HEK293T (cell line): Measurements from ENCODE around the gene NACC2.

Experiments used
- CTCF ChIA-PET: fragments of 350-600 bp; formaldehyde crosslinking; extraction: SDS; loops from one replicate; lab custom pipeline; 2021; ENCODE audit warnings: antibody characterized with exemption, inconsistent platforms; lab: Yijun Ruan, JAX
- POLR2A ChIA-PET: fragments of 350-600 bp; formaldehyde crosslinking; extraction: SDS; loops from one replicate; lab custom pipeline; 2020; ENCODE audit warnings: antibody characterized with exemption, inconsistent platforms; lab: Yijun Ruan, JAX
- DNase-seq: peaks from one replicate; pipeline ENCODE4 v3.0.0; 2012; ENCODE audit warnings: mixed read lengths; ENCODE audit errors: extremely low spot score
- ARNT ChIP-seq: fragments of 450-650 bp; IDR thresholded peaks from 2 replicates; pipeline ENCODE4 v1.6.1; 2017; ENCODE audit warnings: mild to moderate bottlenecking
- BHLHE40 ChIP-seq: fragments of 450-650 bp; IDR thresholded peaks from 2 replicates; pipeline ENCODE4 v1.6.1; 2016; ENCODE audit warnings: mild to moderate bottlenecking, moderate library complexity, borderline replicate concordance
- CTBP1 ChIP-seq: fragments of 450-650 bp; IDR thresholded peaks from 2 replicates; pipeline ENCODE4 v1.6.1; 2016; ENCODE audit warnings: borderline replicate concordance
- ELF4 ChIP-seq: fragments of 450-650 bp; IDR thresholded peaks from 2 replicates; pipeline ENCODE4 v1.6.1; 2017; ENCODE audit warnings: antibody characterized with exemption
- FOXA1 ChIP-seq: fragments of 450-650 bp; IDR thresholded peaks from 2 replicates; pipeline ENCODE4 v1.6.1; 2016; ENCODE audit warnings: mild to moderate bottlenecking
- FOXK2 ChIP-seq: fragments of 450-650 bp; IDR thresholded peaks from 2 replicates; pipeline ENCODE4 v1.6.1; 2016; ENCODE audit warnings: mild to moderate bottlenecking
- FOXM1 ChIP-seq: fragments of 450-650 bp; IDR thresholded peaks from 2 replicates; pipeline ENCODE4 v1.6.1; 2017; ENCODE audit warnings: mild to moderate bottlenecking, borderline replicate concordance
- HDGF ChIP-seq: fragments of 450-650 bp; IDR thresholded peaks from 2 replicates; pipeline ENCODE4 v1.6.1; 2017; ENCODE audit warnings: antibody characterized with exemption, borderline replicate concordance
- L3MBTL2 ChIP-seq: fragments of 450-650 bp; conservative IDR thresholded peaks from 2 replicates; pipeline ENCODE4 v1.6.1; 2016; ENCODE audit warnings: mild to moderate bottlenecking
- LEF1 ChIP-seq: fragments of 450-650 bp; IDR thresholded peaks from 2 replicates; pipeline ENCODE4 v1.6.1; 2017; ENCODE audit warnings: mild to moderate bottlenecking, borderline replicate concordance
- NFRKB ChIP-seq: fragments of 450-650 bp; IDR thresholded peaks from 2 replicates; pipeline ENCODE4 v1.6.1; 2016; ENCODE audit warnings: mild to moderate bottlenecking, moderate library complexity
- PKNOX1 ChIP-seq: fragments of 450-650 bp; IDR thresholded peaks from 2 replicates; pipeline ENCODE4 v1.6.1; 2016
- SP1 ChIP-seq: fragments of 450-650 bp; IDR thresholded peaks from 2 replicates; pipeline ENCODE4 v1.6.1; 2017
- SUZ12 ChIP-seq: fragments of 450-650 bp; IDR thresholded peaks from 2 replicates; pipeline ENCODE4 v1.6.1; 2016; ENCODE audit warnings: mild to moderate bottlenecking
- TARDBP ChIP-seq: fragments of 450-650 bp; IDR thresholded peaks from 2 replicates; pipeline ENCODE4 v1.6.1; 2016
- ZNF384 ChIP-seq: fragments of 450-650 bp; IDR thresholded peaks from 2 replicates; pipeline ENCODE4 v1.6.1; 2016

Gene NACC2

GRCh38 chr9:136136127-136136925 lies 41.2 kb upstream of the NACC2 start:
- no peak for DNase-seq
- POLR2A ChIA-PET, result no interaction called here
- TF ChIP-seq ZNF384 (no peak), FOXM1 (no peak), LEF1 (no peak), SUZ12 (no peak), ELF4 (no peak), L3MBTL2 (no peak), PKNOX1 (no peak), NFRKB (no peak), SP1 (no peak), HDGF (no peak), BHLHE40 (no peak), CTBP1 (no peak), TARDBP (no peak), FOXK2 (no peak), ARNT (no peak), FOXA1 (no peak)
- CTCF ChIA-PET, result no interaction called here

- POLR2A ChIA-PET, result no interaction called here
- CTCF ChIA-PET, result no interaction called here
These were observed 40.4 kb upstream of the NACC2 start for GRCh38 chr9:136135326-136136126.

GRCh38 chr9:136133959-136134484 lies 38.9 kb upstream of the NACC2 start:
- DNase-seq, result no peak
- TF ChIP-seq LEF1 (no peak), CTBP1 (no peak), ZNF384 (no peak), BHLHE40 (no peak), TARDBP (no peak), SUZ12 (no peak), PKNOX1 (no peak)
- CTCF ChIA-PET, result no interaction called here
- POLR2A ChIA-PET, result no interaction called here

More at GRCh38 chr9:136135326-136136126, 40.4 kb upstream of the NACC2 start:
- TF ChIP-seq CTBP1, result no peak
- no peak for TF ChIP-seq SUZ12
- TF ChIP-seq ELF4, result no peak
- DNase-seq, result no peak

GRCh38 chr9:136133191-136133958 lies 38.3 kb upstream of the NACC2 start:
- DNase-seq, result peak; percentile 81
- POLR2A ChIA-PET, result no interaction called here

GRCh38 chr9:136132512-136133050 lies 37.5 kb upstream of the NACC2 start:
- CTCF ChIA-PET, result no interaction called here
- POLR2A ChIA-PET, result no interaction called here
- DNase-seq, result no peak
- TF ChIP-seq LEF1 (no peak), HDGF (no peak), FOXA1 (no peak), NFRKB (no peak)

More at GRCh38 chr9:136133191-136133958, 38.3 kb upstream of the NACC2 start:
- CTCF ChIA-PET, result interaction anchor here (0.5 kb wide), 1 partner anchor 51 kb away, joined by 3 read pairs; no protein-coding TSS in a partner anchor
- TF ChIP-seq L3MBTL2, result peak; percentile 96
- no peak for TF ChIP-seq TARDBP
- TF ChIP-seq FOXK2, result no peak

GRCh38 chr9:136131629-136132511 lies 36.8 kb upstream of the NACC2 start:
- ChIA-PET POLR2A (no interaction called here), CTCF (no interaction called here)
- no peak for DNase-seq
- no peak for TF ChIP-seq TARDBP
- no peak for TF ChIP-seq ELF4
- TF ChIP-seq SUZ12, result no peak
- no peak for TF ChIP-seq FOXK2
- TF ChIP-seq FOXA1, result no peak
- no peak for TF ChIP-seq NFRKB
- no peak for TF ChIP-seq LEF1
- TF ChIP-seq L3MBTL2, result no peak
- no peak for TF ChIP-seq PKNOX1
- no peak for TF ChIP-seq ARNT
